B cell (primary cell): ENCODE measurements around the gene LPIN3. TPM values are rescaled to one million over a fixed set of nuclear protein-coding genes. Genes with fewer than 3 reads are reported as not detected.

Source experiments
- ATAC-seq: fragments of 200-7000 bp; cut with Tn5 transposase; one replicate; pipeline ENCODE4 v1.10.0; 2021; ENCODE audit warnings: low read depth, mild to moderate bottlenecking, moderate number of reproducible peaks, moderate library complexity
- CTCF ChIA-PET: fragments of 350-600 bp; sonication (Branson Sonifier 250); formaldehyde crosslinking; loops from one replicate; lab custom pipeline; 2021; ENCODE audit warnings: antibody characterized with exemption, inconsistent platforms; lab: Charles Lee
- POLR2A ChIA-PET: fragments of 350-600 bp; sonication (Branson Sonifier 250); formaldehyde crosslinking; loops from one replicate; lab custom pipeline; 2021; ENCODE audit warnings: antibody characterized with exemption; lab: Charles Lee
- DNase-seq: peaks from one replicate; pipeline ENCODE4 v3.0.0; 2013
- H2AFZ ChIP-seq: 2 replicates; pipeline ENCODE4 v1.6.1; 2012; ENCODE audit warnings: mild to moderate bottlenecking, low read depth, low read length; ENCODE audit not compliant: insufficient read depth, poor library complexity, severe bottlenecking
- H3K27ac ChIP-seq, 2 donors: 1 replicate in 1 of 2; 2 replicates in 1 of 2; pipeline ENCODE4 v1.5.1; 2012 to 2013; ENCODE audit warnings: low read length in 2 of 2, mild to moderate bottlenecking in 2 of 2, moderate library complexity in 1 of 2
- H3K27me3 ChIP-seq, 4 experiments: fragments of 200-600 bp in 1 of 4; sonication (generic) in 1 of 4; replicated peaks in 1 of 4; 1 replicate in 2 of 4; 2 replicates in 2 of 4; pipeline versions ENCODE4 v1.6.1 to v1.7.0; 2013 to 2016; ENCODE audit warnings: low read length in 3 of 4, mild to moderate bottlenecking in 2 of 4, mixed read lengths in 1 of 4, moderate library complexity in 1 of 4; ENCODE audit not compliant: insufficient read depth in 4 of 4, control insufficient read depth in 3 of 4; ENCODE audit errors: control extremely low read depth in 1 of 4
- H3K36me3 ChIP-seq, 2 experiments: replicated peaks in 1 of 2; 1 replicate in 1 of 2; 2 replicates in 1 of 2; pipeline versions ENCODE4 v1.6.1 to v1.7.1; 2013; ENCODE audit warnings: low read length in 1 of 2; ENCODE audit not compliant: insufficient read depth in 2 of 2, control insufficient read depth in 1 of 2; ENCODE audit errors: control extremely low read depth in 1 of 2, extremely low read depth in 1 of 2
- H3K4me1 ChIP-seq, 2 donors: fragments of 200-600 bp in 1 of 2; sonication (generic) in 1 of 2; 1 replicate in 1 of 2; 2 replicates in 1 of 2; pipeline versions ENCODE4 v1.5.1 to v1.6.1; 2013 to 2017; ENCODE audit warnings: low read length in 2 of 2; ENCODE audit not compliant: control insufficient read depth in 2 of 2, insufficient read depth in 2 of 2
- H3K4me2 ChIP-seq: replicated peaks from 2 replicates; pipeline ENCODE3; 2012; ENCODE audit warnings: mild to moderate bottlenecking, low read depth, low read length; ENCODE audit not compliant: poor library complexity, severe bottlenecking
- H3K4me3 ChIP-seq, 5 experiments: fragments of 200-600 bp in 1 of 5; sonication (generic) in 1 of 5; 1 replicate in 3 of 5; 2 replicates in 2 of 5; pipeline versions ENCODE4 v1.5.1 to v1.7.0; 2011 to 2016; ENCODE audit warnings: low read length in 4 of 5, mild to moderate bottlenecking in 4 of 5, low read depth in 2 of 5, control low read depth in 1 of 5, moderate library complexity in 1 of 5; ENCODE audit not compliant: insufficient read depth in 1 of 5; ENCODE audit errors: control extremely low read depth in 1 of 5, extremely low read depth in 1 of 5
- H3K79me2 ChIP-seq: fragments of 200-600 bp; sonication (generic); one replicate; pipeline ENCODE4 v1.6.0; 2016; ENCODE audit warnings: low read length; ENCODE audit not compliant: control insufficient read depth, insufficient read depth
- H3K9ac ChIP-seq: fragments of 200-600 bp; sonication (generic); 2 replicates; pipeline ENCODE4 v1.6.1; 2017; ENCODE audit warnings: mild to moderate bottlenecking, low read length, moderate library complexity
- H3K9me3 ChIP-seq, 3 donors: one replicate each; pipeline versions ENCODE4 v1.6.1 to v1.7.1; 2013; ENCODE audit warnings: low read length in 2 of 3; ENCODE audit not compliant: control insufficient read depth in 2 of 3, insufficient read depth in 1 of 3; ENCODE audit errors: control extremely low read depth in 1 of 3
- H4K20me1 ChIP-seq: 2 replicates; pipeline ENCODE4 v1.6.0; 2012; ENCODE audit warnings: mild to moderate bottlenecking, low read length; ENCODE audit not compliant: insufficient read depth, control insufficient read depth, poor library complexity, severe bottlenecking
- H3K27ac Mint-ChIP-seq: one replicate; pipeline ENCODE4 v1.8.0; 2021; ENCODE audit warnings: mixed read lengths
- H3K27me3 Mint-ChIP-seq: one replicate; pipeline ENCODE4 v1.8.0; 2021; ENCODE audit warnings: mixed read lengths
- H3K4me1 Mint-ChIP-seq: one replicate; pipeline ENCODE4 v1.8.0; 2021; ENCODE audit warnings: mixed read lengths
- H3K4me3 Mint-ChIP-seq: one replicate; pipeline ENCODE4 v1.8.0; 2021; ENCODE audit warnings: mixed read lengths
- H3K9me3 Mint-ChIP-seq: one replicate; pipeline ENCODE4 v1.8.0; 2022; ENCODE audit warnings: mixed read lengths; ENCODE audit not compliant: insufficient read depth
- EZH2 ChIP-seq: IDR thresholded peaks from 2 replicates; pipeline ENCODE4 v1.6.1; 2012; ENCODE audit warnings: borderline replicate concordance, low read depth, mild to moderate bottlenecking, moderate library complexity, low read length; ENCODE audit not compliant: insufficient read depth, poor library complexity, severe bottlenecking
- WGBS: methylation state at CpG from one replicate; pipeline ENCODE4 v1.1.5; 2013; ENCODE audit warnings: missing lambda C conversion rate; ENCODE audit not compliant: insufficient coverage; 5-methylcytosine and 5-hydroxymethylcytosine counted together
- intact Hi-C: fragments of 100-400 bp; cut with micrococcal nuclease; formaldehyde crosslinking; loops from one replicate; pipeline ENCODE4 v1.10.0; 2022
- polyA plus RNA-seq: library from polyadenylated mRNA; depleted of rRNA; stranded (reverse); fragments of >200 nt; gene quantifications from 2 replicates; pipeline ENCODE4 v1.2.3, GENCODE V29; 2012
- total RNA-seq, 2 donors: library from RNA; stranded (reverse); fragments of 120-200 nt in 1 of 2; gene quantifications; 1 replicate in 1 of 2; 2 replicates in 1 of 2; pipeline versions ENCODE4 v1.2.3 to v1.2.4, GENCODE V29; 2013 to 2022
- TF ChIP-seq, protein P1 (sequence below): fragments of 200-600 bp; IDR thresholded peaks from one replicate; pipeline ENCODE4 v1.8.0; 2022; ENCODE audit warnings: antibody characterized with exemption, mild to moderate bottlenecking

The LPIN3 gene
- total and polyA plus RNA-seq, 2 donors (not counting 1 experiment from before 2014, with no cell fraction given) = 0.84 to 1.2 TPM

- Histone ChIP-seq H3K36me3 (no peaks in the 10 kb centered on the region), H3K9ac (no peak overlapping the region), H3K27me3 (no peaks in the 10 kb centered on the region), H3K4me3 (no peak overlapping the region), H4K20me1 (no peaks in the 10 kb centered on the region), H3K79me2 (peaks cover 59% of the 10 kb centered on the region), H2AFZ (no peak overlapping the region), H3K4me2 (no peak overlapping the region), H3K27ac (no peak overlapping the region), H3K4me1 (peaks cover 19 to 22% of the 10 kb centered on the region in 2 donors), H3K9me3 (peaks cover 0 to 1% (median 0%) of the 10 kb centered on the region in 3 donors)
- POLR2A ChIA-PET = no interaction called here
- Mint-ChIP-seq H3K4me1 (peaks cover 28% of the 10 kb centered on the region), H3K9me3 (no peaks in the 10 kb centered on the region), H3K27me3 (no peaks in the 10 kb centered on the region), H3K27ac (no peak overlapping the region), H3K4me3 (no peak overlapping the region)
- no peak for TF ChIP-seq EZH2
- TF ChIP-seq, protein P1, sequence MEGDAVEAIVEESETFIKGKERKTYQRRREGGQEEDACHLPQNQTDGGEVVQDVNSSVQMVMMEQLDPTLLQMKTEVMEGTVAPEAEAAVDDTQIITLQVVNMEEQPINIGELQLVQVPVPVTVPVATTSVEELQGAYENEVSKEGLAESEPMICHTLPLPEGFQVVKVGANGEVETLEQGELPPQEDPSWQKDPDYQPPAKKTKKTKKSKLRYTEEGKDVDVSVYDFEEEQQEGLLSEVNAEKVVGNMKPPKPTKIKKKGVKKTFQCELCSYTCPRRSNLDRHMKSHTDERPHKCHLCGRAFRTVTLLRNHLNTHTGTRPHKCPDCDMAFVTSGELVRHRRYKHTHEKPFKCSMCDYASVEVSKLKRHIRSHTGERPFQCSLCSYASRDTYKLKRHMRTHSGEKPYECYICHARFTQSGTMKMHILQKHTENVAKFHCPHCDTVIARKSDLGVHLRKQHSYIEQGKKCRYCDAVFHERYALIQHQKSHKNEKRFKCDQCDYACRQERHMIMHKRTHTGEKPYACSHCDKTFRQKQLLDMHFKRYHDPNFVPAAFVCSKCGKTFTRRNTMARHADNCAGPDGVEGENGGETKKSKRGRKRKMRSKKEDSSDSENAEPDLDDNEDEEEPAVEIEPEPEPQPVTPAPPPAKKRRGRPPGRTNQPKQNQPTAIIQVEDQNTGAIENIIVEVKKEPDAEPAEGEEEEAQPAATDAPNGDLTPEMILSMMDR = no peak
- no peak for ATAC-seq
- no peak for DNase-seq
- intact Hi-C loops = loop anchor here (5.0 kb wide), 1 partner anchor 61 kb away; no protein-coding TSS in a partner anchor
- no CpG with 5 or more reads among the region's 1 CpG for WGBS
- CTCF ChIA-PET = interaction anchor here (1.0 to 3.4 kb wide), 3 partner anchors 30 to 174 kb away, joined by 3 to 21 read pairs (median 4); no protein-coding TSS in a partner anchor
Observed at GRCh38 chr20:41308290-41308711, 32.3 kb upstream of the LPIN3 start.

DNA sequence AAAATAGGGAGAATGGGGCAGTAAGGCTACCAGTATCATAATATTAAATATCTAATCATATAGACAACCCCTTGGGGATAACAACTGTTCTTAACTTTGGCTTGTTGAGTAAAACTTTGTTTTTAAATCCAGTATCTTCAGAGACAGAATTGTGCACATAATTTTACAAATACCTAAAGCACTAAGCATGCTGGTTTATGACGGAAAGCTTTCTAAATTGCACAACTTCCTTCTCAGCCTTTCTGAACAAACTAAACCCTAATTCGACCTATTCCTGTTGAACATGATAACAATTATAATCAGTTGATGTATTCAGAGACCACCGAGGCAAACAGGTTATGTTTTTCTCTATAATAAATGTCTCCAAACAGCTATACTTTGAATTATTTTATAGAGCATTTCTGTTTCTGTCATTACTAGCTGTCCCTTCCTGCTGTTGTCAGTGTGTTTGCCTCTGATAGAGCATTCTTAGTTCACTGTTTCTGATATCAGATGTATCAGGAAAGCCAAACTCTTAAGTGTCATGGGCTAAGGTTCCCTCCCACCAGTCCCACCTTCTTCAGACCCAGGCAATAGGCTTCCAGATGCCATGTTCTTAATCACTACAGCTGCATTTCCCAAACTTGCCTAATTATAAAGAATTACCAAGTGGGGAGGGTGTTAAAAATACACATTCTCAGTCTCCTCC lies 31.8 kb upstream of the LPIN3 start:
- WGBS = no CpG with 5 or more reads among the region's 3 CpGs
- H3K4me2 ChIP-seq = no peak overlapping the region
- H2AFZ ChIP-seq = no peak overlapping the region
- no peaks in the 10 kb centered on the region for H3K27me3 Mint-ChIP-seq
- H3K36me3 ChIP-seq = no peaks in the 10 kb centered on the region
- peaks cover 28% of the 10 kb centered on the region for H3K4me1 Mint-ChIP-seq
- H3K4me1 ChIP-seq = peaks cover 18 to 20% of the 10 kb centered on the region in 2 donors
- H3K79me2 ChIP-seq = peaks cover 53% of the 10 kb centered on the region
- no peak for DNase-seq
- H4K20me1 ChIP-seq = no peaks in the 10 kb centered on the region
- H3K27ac ChIP-seq = no peak overlapping the region
- no peak for TF ChIP-seq EZH2
- TF ChIP-seq, protein P1 = no peak
- no peaks in the 10 kb centered on the region for H3K9me3 Mint-ChIP-seq
- intact Hi-C loops = loop anchor here (5.0 kb wide), 1 partner anchor 62 kb away; no protein-coding TSS in a partner anchor
- ChIA-PET POLR2A (no interaction called here), CTCF (interaction anchor here (1.0 to 3.4 kb wide), 3 partner anchors 30 to 175 kb away, joined by 3 to 21 read pairs (median 4); no protein-coding TSS in a partner anchor)
- no peaks in the 10 kb centered on the region for H3K27me3 ChIP-seq
- no peak for ATAC-seq
- H3K9ac ChIP-seq = no peak overlapping the region
- H3K9me3 ChIP-seq = peaks cover 0 to 1% (median 0%) of the 10 kb centered on the region in 3 donors
- H3K4me3 Mint-ChIP-seq = no peak overlapping the region
- no peak overlapping the region for H3K4me3 ChIP-seq
- H3K27ac Mint-ChIP-seq = no peak overlapping the region
